HCT116 (cell line): ENCODE results near the gene HIPK2. TPM values are rescaled to one million over a fixed set of nuclear protein-coding genes. Genes with fewer than 3 reads are reported as not detected.

Experiments
- ATAC-seq: fragments of 200-7000 bp; cut with Tn5 transposase; 2 replicates; pipeline ENCODE4 v1.9.1; 2020; ENCODE audit warnings: mild to moderate bottlenecking, moderate library complexity
- BruUV-seq: library from RNA; stranded (reverse); fragments of 400-500 nt; replicated peaks from 2 replicates; lab custom pipeline; 2021; lab: Mats Ljungman, UMichigan
- CTCF ChIA-PET: fragments of 300-600 bp; sonication (Branson Sonifier 250); formaldehyde crosslinking; loops from one replicate; lab custom pipeline; 2021; ENCODE audit warnings: antibody characterized with exemption; lab: Charles Lee
- POLR2A ChIA-PET: fragments of 300-600, 350-600 bp; sonication (Branson Sonifier 250); formaldehyde crosslinking; loops from one replicate; lab custom pipeline; 2021; ENCODE audit warnings: antibody characterized with exemption; lab: Charles Lee
- RAD21 ChIA-PET, 2 experiments: fragments of 300-600 bp; sonication (Branson Sonifier 250); formaldehyde crosslinking; loops; one replicate each; lab custom pipeline; 2023; ENCODE audit warnings: low total read pairs in 2 of 2; ENCODE audit not compliant: uncharacterized antibody in 2 of 2, unreplicated experiment in 2 of 2, low non-redundant PET in 1 of 2; lab: Charles Lee
- DNase-seq: peaks from one replicate; pipeline ENCODE4 v3.0.0-alpha.2; 2010; ENCODE audit warnings: low read depth, low spot score
- H2AFZ ChIP-seq: fragments of 200-600 bp; shearing (Covaris generic), sonication (generic); 2 replicates; pipeline ENCODE4 v1.6.1; 2017; ENCODE audit warnings: low read depth, mixed run types, mixed read lengths, antibody characterized with exemption, low read length; ENCODE audit not compliant: poor library complexity, severe bottlenecking
- H3K27ac ChIP-seq: 2 replicates; pipeline ENCODE4 v1.5.1; 2012; ENCODE audit warnings: low read depth, low read length
- H3K27me3 ChIP-seq: fragments of 200-600 bp; sonication (generic); 2 replicates; pipeline ENCODE4 v1.6.1; 2016; ENCODE audit warnings: mixed run types, low read length, mixed read lengths; ENCODE audit not compliant: insufficient read depth
- H3K36me3 ChIP-seq, 2 experiments: fragments of 200-500 bp in 1 of 2; fragments of 200-600 bp in 1 of 2; sonication (Bioruptor generic) in 1 of 2; sonication (generic) in 1 of 2; 2 replicates each; pipeline versions ENCODE4 v1.5.1 to v1.6.1; 2014 to 2016; ENCODE audit warnings: low read length in 2 of 2, inconsistent platforms in 1 of 2, mixed read lengths in 1 of 2, mixed run types in 1 of 2; ENCODE audit not compliant: insufficient read depth in 2 of 2, control insufficient read depth in 1 of 2
- H3K4me1 ChIP-seq, 2 experiments: fragments of 200-600 bp in 1 of 2; sonication (generic) in 1 of 2; 2 replicates each; pipeline versions ENCODE4 v1.5.1 to v1.6.1; 2012 to 2017; ENCODE audit warnings: low read length in 2 of 2, inconsistent platforms in 1 of 2, mild to moderate bottlenecking in 1 of 2, mixed read lengths in 1 of 2, mixed run types in 1 of 2, moderate library complexity in 1 of 2; ENCODE audit not compliant: insufficient read depth in 2 of 2, control insufficient read depth in 1 of 2
- H3K4me2 ChIP-seq: fragments of 200-600 bp; sonication (generic); 2 replicates; pipeline ENCODE4 v1.6.1; 2017; ENCODE audit warnings: mixed run types, low read length, mixed read lengths
- H3K4me3 ChIP-seq, 2 experiments: fragments of 200-600 bp in 1 of 2; sonication (generic) in 1 of 2; replicated peaks in 1 of 2; 2 replicates each; pipeline ENCODE4 v1.5.1; 2011 to 2016; ENCODE audit warnings: low read length in 2 of 2, control low read depth in 1 of 2, low read depth in 1 of 2, mild to moderate bottlenecking in 1 of 2, mixed read lengths in 1 of 2, mixed run types in 1 of 2
- H3K79me2 ChIP-seq: fragments of 200-600 bp; sonication (generic); 2 replicates; pipeline ENCODE4 v1.6.1; 2017; ENCODE audit warnings: mild to moderate bottlenecking, mixed run types, low read length, moderate library complexity, mixed read lengths; ENCODE audit not compliant: insufficient read depth
- H3K9ac ChIP-seq: fragments of 200-600 bp; sonication (generic); 2 replicates; pipeline ENCODE4 v1.6.1; 2016; ENCODE audit warnings: low read length, mixed read lengths
- H3K9me2 ChIP-seq: fragments of 200-600 bp; sonication (generic), shearing (Covaris generic); 2 replicates; pipeline ENCODE4 v1.6.1; 2017; ENCODE audit warnings: mixed run types, mild to moderate bottlenecking, moderate library complexity; ENCODE audit not compliant: insufficient read depth
- H3K9me3 ChIP-seq, 2 experiments: fragments of 200-500 bp in 1 of 2; fragments of 200-600 bp in 1 of 2; sonication (Bioruptor generic) in 1 of 2; sonication (generic) in 1 of 2; 2 replicates each; pipeline ENCODE4 v1.6.1; 2014 to 2017; ENCODE audit warnings: low read length in 2 of 2, mixed read lengths in 2 of 2, inconsistent platforms in 1 of 2, low read depth in 1 of 2, mild to moderate bottlenecking in 1 of 2, mixed run types in 1 of 2, moderate library complexity in 1 of 2; ENCODE audit not compliant: control insufficient read depth in 1 of 2, insufficient read depth in 1 of 2
- H4K20me1 ChIP-seq: fragments of 200-600 bp; sonication (generic), shearing (Covaris generic); 2 replicates; pipeline ENCODE4 v1.6.1; 2017; ENCODE audit warnings: mixed run types, mild to moderate bottlenecking, moderate library complexity; ENCODE audit not compliant: insufficient read depth
- CBX3 ChIP-seq: IDR thresholded peaks from 2 replicates; pipeline ENCODE4 v1.6.1; 2012; ENCODE audit warnings: low read depth
- CTCF ChIP-seq, 3 experiments: fragments of 200-600 bp in 1 of 3; sonication (generic) in 1 of 3; IDR thresholded peaks in 2 of 3; conservative IDR thresholded peaks in 1 of 3; 2 replicates each; pipeline ENCODE4 v1.5.1; 2012 to 2017; ENCODE audit warnings: low read depth in 2 of 3, low read length in 2 of 3, antibody characterized with exemption in 1 of 3, borderline replicate concordance in 1 of 3, control low read depth in 1 of 3, mild to moderate bottlenecking in 1 of 3, mixed read lengths in 1 of 3, mixed run types in 1 of 3, moderate library complexity in 1 of 3; ENCODE audit not compliant: insufficient read depth in 1 of 3
- EZH2 ChIP-seq: fragments of 200-600 bp; sonication (generic); IDR thresholded peaks from 2 replicates; pipeline ENCODE4 v1.6.1; 2017; ENCODE audit warnings: antibody characterized with exemption, mixed run types
- EZH2phosphoT487 ChIP-seq: fragments of 200-600 bp; IDR thresholded peaks from 2 replicates; pipeline ENCODE4 v1.6.1; 2018; ENCODE audit warnings: antibody characterized with exemption, borderline replicate concordance
- JUND ChIP-seq: IDR thresholded peaks from 2 replicates; pipeline ENCODE4 v1.6.1; 2012
- POLR2A ChIP-seq: IDR thresholded peaks from 2 replicates; pipeline ENCODE4 v1.7.0; 2011; ENCODE audit warnings: borderline replicate concordance; ENCODE audit not compliant: insufficient read depth, insufficient read length; ENCODE audit errors: extremely low read depth
- RAD21 ChIP-seq: IDR thresholded peaks from 2 replicates; pipeline ENCODE4 v1.6.1; 2012; ENCODE audit warnings: low read depth, mild to moderate bottlenecking
- REST ChIP-seq: IDR thresholded peaks from 2 replicates; pipeline ENCODE4 v1.6.1; 2012; ENCODE audit warnings: low read depth
- SIN3A ChIP-seq: IDR thresholded peaks from 2 replicates; pipeline ENCODE4 v1.6.1; 2012; ENCODE audit warnings: low read depth
- SP1 ChIP-seq: IDR thresholded peaks from 2 replicates; pipeline ENCODE4 v1.6.1; 2012; ENCODE audit warnings: low read depth
- SRF ChIP-seq: IDR thresholded peaks from 2 replicates; pipeline ENCODE4 v1.6.1; 2012; ENCODE audit warnings: low read depth
- TCF7L2 ChIP-seq: IDR thresholded peaks from 2 replicates; pipeline ENCODE4 v1.7.0; 2011; ENCODE audit warnings: borderline replicate concordance, inconsistent platforms; ENCODE audit not compliant: insufficient read depth, insufficient read length; ENCODE audit errors: extremely low read depth
- YY1 ChIP-seq: IDR thresholded peaks from 2 replicates; pipeline ENCODE4 v1.6.1; 2011; ENCODE audit warnings: low read length, low read depth, moderate library complexity, mild to moderate bottlenecking; ENCODE audit not compliant: insufficient replicate concordance; ENCODE audit errors: extremely low read depth
- ZBTB33 ChIP-seq: IDR thresholded peaks from 2 replicates; pipeline ENCODE4 v1.6.1; 2011; ENCODE audit warnings: mild to moderate bottlenecking, low read length, moderate library complexity; ENCODE audit not compliant: insufficient replicate concordance; ENCODE audit errors: extremely low read depth
- ZFX ChIP-seq: fragments of 450-650 bp; IDR thresholded peaks from 2 replicates; pipeline ENCODE4 v1.6.1; 2017
- ZNF274 ChIP-seq: fragments of 200-500 bp; sonication (Bioruptor generic); IDR thresholded peaks from 2 replicates; pipeline ENCODE4 v1.6.1; 2014; ENCODE audit warnings: mild to moderate bottlenecking, low read depth, low read length, inconsistent platforms
- intact Hi-C: fragments of 100-400 bp; cut with micrococcal nuclease; formaldehyde crosslinking; loops from 2 replicates; pipeline ENCODE4 v1.10.0; 2022
- total RNA-seq: library from RNA; stranded (reverse); gene quantifications from one replicate; pipeline ENCODE4 v1.2.1, GENCODE V29; 2021; ENCODE audit not compliant: unreplicated experiment

Gene HIPK2
- total RNA-seq, 1 experiment from 2014 or later, result 49.5 TPM

- peak; percentile 36 for TF ChIP-seq TCF7L2
- no peak for TF ChIP-seq EZH2phosphoT487
- TF ChIP-seq SP1, result no peak
- no peak for TF ChIP-seq POLR2A
- TF ChIP-seq ZFX, result peak; percentile 39; the same call in 1 of the 2 replicates
- peak; percentile 32 for TF ChIP-seq YY1
- TF ChIP-seq, all 23 proteins: peak for 5
Observed at GRCh38 chr7:139777948-139778841, at the start of gene HIPK2 (continued).

- intact Hi-C loops, result loop anchor here (2.0 kb wide), 1 partner anchor 180 kb away; no protein-coding TSS in a partner anchor
- no TSS peak for BruUV-seq
- ChIA-PET CTCF (interaction anchor here (1.0 to 1.3 kb wide), 2 partner anchors 181 to 206 kb away, joined by 4 read pairs; no protein-coding TSS in a partner anchor), RAD21 (no interaction called here), POLR2A (no interaction called here)
- H3K9ac ChIP-seq, result no peak overlapping the region
- no peak overlapping the region for H3K27ac ChIP-seq
- H3K4me1 ChIP-seq, result peaks cover 0 to 7% of the 10 kb centered on the region in 2 experiments; a peak in 2 of 4 replicates
- no peak overlapping the region for H3K4me2 ChIP-seq
- no peaks in the 10 kb centered on the region for H3K36me3 ChIP-seq
- no peaks in the 10 kb centered on the region for H4K20me1 ChIP-seq
- ATAC-seq (peak; percentile 67), DNase-seq (peak; percentile 7)
- no peaks in the 10 kb centered on the region for H3K9me2 ChIP-seq
- H2AFZ ChIP-seq, result no peak overlapping the region
- H3K9me3 ChIP-seq, result no peaks in the 10 kb centered on the region
- no peak overlapping the region for H3K4me3 ChIP-seq
- peaks cover 17% of the 10 kb centered on the region; the same call in 1 of the 2 replicates for H3K27me3 ChIP-seq
- H3K79me2 ChIP-seq, result no peaks in the 10 kb centered on the region
- no peak for TF ChIP-seq SRF
- no peak for TF ChIP-seq EZH2
- peak; percentile 71 for TF ChIP-seq RAD21
- no peak for TF ChIP-seq SIN3A
- TF ChIP-seq CTCF (IDR thresholded peaks at IDR 0.05 in 2 of 3, conservative IDR thresholded peaks at IDR 0.05 in 1 of 3; ENCODE audit: borderline replicate concordance in 1 of 3, insufficient read depth in 1 of 3, low read depth in 2 of 3, low read length in 2 of 3), result peak; percentile 21 to 53 (median 27); a peak in 2 of 6 replicates
- no peak for TF ChIP-seq TCF7L2
- TF ChIP-seq ZNF274, result no peak
- no peak for TF ChIP-seq JUND
- no peak for TF ChIP-seq ZBTB33
- no peak for TF ChIP-seq REST
- no peak for TF ChIP-seq EZH2phosphoT487
- no peak for TF ChIP-seq CBX3
Observed at GRCh38 chr7:139827042-139827441, 49.2 kb upstream of the HIPK2 start.
